ENCODE measurements around the gene EIF1. TPM values are rescaled to one million over a fixed set of nuclear protein-coding genes. Genes with fewer than 3 reads are reported as not detected.

The EIF1 gene
- total RNA-seq, 1 experiment from 2014 or later, result 1,082 TPM

DNA sequence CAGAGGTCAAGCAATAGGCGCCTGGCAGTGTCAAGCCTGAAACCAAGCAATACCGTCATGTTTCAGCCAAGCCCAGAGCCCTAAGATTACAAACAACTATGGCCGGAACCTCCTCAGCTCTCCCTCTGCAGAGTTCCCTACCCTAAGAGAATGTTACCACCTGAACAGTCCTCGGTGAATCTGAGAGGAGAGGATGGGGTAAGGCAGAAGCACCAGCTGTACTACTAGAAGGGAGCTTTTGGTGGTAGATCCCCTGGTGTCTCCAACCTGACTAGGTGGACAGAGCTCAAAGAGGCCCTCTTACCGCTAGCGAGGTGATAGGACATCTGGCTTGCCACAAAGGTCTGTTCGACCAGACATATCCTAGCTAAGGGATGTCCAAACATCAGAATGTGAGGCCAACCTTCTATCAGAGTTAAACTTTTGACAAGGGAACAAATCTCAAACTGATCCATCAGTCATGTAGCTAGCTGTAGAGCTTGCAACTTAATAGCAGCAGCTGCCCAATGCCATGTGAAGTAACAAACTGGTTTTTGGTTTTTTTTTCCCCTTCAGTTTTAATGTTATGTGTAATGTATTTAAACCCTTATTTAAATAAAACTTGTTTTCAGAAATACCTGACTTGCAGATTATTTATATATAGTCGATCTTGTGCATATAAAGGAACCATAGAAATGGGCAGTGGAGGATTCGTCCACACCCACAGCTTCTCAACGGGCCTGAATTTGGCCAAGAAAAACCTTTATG lies 2.5 kb downstream of the EIF1 start:
- H3K9ac ChIP-seq (ENCODE audit: low read length), result no peak overlapping the region
- RAD21 ChIA-PET (ENCODE audit: low non-redundant PET in 1 of 2, low total read pairs in 2 of 2, uncharacterized antibody in 2 of 2, unreplicated experiment in 2 of 2), result no interaction called here
- no peak for ATAC-seq

DNA sequence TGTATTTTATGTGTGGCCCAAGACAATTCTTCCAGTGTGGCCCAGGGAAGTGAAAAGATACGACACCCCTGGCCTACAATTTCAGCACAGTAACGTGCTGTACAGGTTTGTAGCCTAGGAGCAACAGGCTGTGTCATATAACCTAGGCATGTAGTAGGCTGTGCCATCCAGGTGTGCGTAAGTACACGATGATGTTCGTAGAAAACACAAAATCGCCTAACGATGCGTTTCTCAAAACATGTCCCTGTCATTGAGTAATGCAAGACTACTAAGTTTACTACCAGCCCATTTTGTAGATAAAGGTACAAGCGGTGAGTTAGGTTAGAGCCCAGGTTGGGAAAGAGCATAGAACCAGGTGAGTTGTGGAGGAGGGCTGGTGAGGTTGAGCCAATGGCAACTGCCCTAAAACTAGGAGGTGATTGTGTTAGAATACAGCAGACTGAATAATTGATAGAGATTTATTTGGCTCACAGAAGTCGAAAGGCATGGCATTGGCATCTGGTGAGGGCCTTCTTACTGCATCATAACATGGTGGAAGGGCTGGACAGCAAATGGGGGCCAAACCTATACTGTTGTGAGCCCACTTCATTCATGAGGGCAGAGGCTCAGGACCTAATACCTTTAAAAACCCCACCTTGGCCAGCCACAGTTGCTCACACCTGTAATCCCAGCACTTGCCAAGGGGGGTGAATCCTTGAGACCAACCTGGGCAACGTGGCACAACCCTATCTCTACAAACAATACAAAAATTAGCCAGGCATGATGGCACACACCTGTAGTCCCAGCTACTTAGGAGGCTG lies 4.2 kb downstream of the EIF1 start:
- no peak overlapping the region for H3K27ac ChIP-seq (ENCODE audit: low read depth, low read length)
- DNase-seq (ENCODE audit: low read depth, low spot score) (no peak), ATAC-seq (no peak)
- no peaks in the 10 kb centered on the region for H3K9me3 ChIP-seq (ENCODE audit: control insufficient read depth in 1 of 2, insufficient read depth in 1 of 2, low read depth in 1 of 2, low read length in 2 of 2)
- ChIA-PET RAD21 (ENCODE audit: low non-redundant PET in 1 of 2, low total read pairs in 2 of 2, uncharacterized antibody in 2 of 2, unreplicated experiment in 2 of 2) (no interaction called here), POLR2A (interaction anchor here (1.4 to 2.5 kb wide), 4 partner anchors 11 to 1077 kb away, joined by 3 to 17 read pairs (median 6); no protein-coding TSS in a partner anchor), CTCF (no interaction called here)
- H3K4me2 ChIP-seq (ENCODE audit: low read length), result no peak overlapping the region
- TF ChIP-seq JUND (IDR thresholded peaks at IDR 0.05) (no peak; the same call in none of the 2 replicates), POLR2AphosphoS5 (IDR thresholded peaks at IDR 0.05; ENCODE audit: low read depth, low read length) (peak; percentile 14; the same call in 1 of the 2 replicates)
- H4K20me1 ChIP-seq (ENCODE audit: insufficient read depth), result peaks cover 21% of the 10 kb centered on the region
- no peak overlapping the region for H2AFZ ChIP-seq (ENCODE audit: low read depth, low read length, poor library complexity, severe bottlenecking)
- H3K9ac ChIP-seq (ENCODE audit: low read length), result no peak overlapping the region
- no TSS peak for BruUV-seq (replicated peaks)
- peaks cover 6 to 12% of the 10 kb centered on the region in 2 experiments for H3K4me1 ChIP-seq (ENCODE audit: control insufficient read depth in 1 of 2, insufficient read depth in 2 of 2, low read length in 2 of 2)
- intact Hi-C loops (cut with micrococcal nuclease), result no loop called here
- H3K27me3 ChIP-seq (ENCODE audit: insufficient read depth, low read length), result no peaks in the 10 kb centered on the region
- no peak overlapping the region for H3K4me3 ChIP-seq (replicated peaks in 1 of 2; ENCODE audit: low read depth in 1 of 2, low read length in 2 of 2)
- H3K36me3 ChIP-seq (ENCODE audit: control insufficient read depth in 1 of 2, insufficient read depth in 2 of 2, low read length in 2 of 2), result peaks cover 30 to 41% of the 10 kb centered on the region in 2 experiments
- H3K9me2 ChIP-seq (ENCODE audit: insufficient read depth), result no peaks in the 10 kb centered on the region
- H3K79me2 ChIP-seq (ENCODE audit: insufficient read depth, low read length), result peaks cover 28% of the 10 kb centered on the region

More for the DNA sequence above, 2.5 kb downstream of the EIF1 start:
- H3K27ac ChIP-seq (ENCODE audit: low read depth, low read length), result 0 out of 2 replicates have a peak overlapping the region, but pooled peaks have one; percentile 7
- no peak overlapping the region for H3K4me3 ChIP-seq (replicated peaks in 1 of 2; ENCODE audit: low read depth in 1 of 2, low read length in 2 of 2)
- CTCF ChIA-PET, result interaction anchor here (0.8 to 1.3 kb wide), 2 partner anchors 26 to 142 kb away, joined by 3 read pairs; no protein-coding TSS in a partner anchor
- no peaks in the 10 kb centered on the region for H3K9me3 ChIP-seq (ENCODE audit: control insufficient read depth in 1 of 2, insufficient read depth in 1 of 2, low read depth in 1 of 2, low read length in 2 of 2)
- peaks cover 10 to 17% of the 10 kb centered on the region in 2 experiments for H3K4me1 ChIP-seq (ENCODE audit: control insufficient read depth in 1 of 2, insufficient read depth in 2 of 2, low read length in 2 of 2)
- no TSS peak for BruUV-seq (replicated peaks)
- H3K9me2 ChIP-seq (ENCODE audit: insufficient read depth), result no peaks in the 10 kb centered on the region
- POLR2A ChIA-PET, result interaction anchor here (0.6 to 4.1 kb wide), 8 partner anchors 11 to 1249 kb away, joined by 3 to 32 read pairs (median 4); no protein-coding TSS in a partner anchor
- peak; percentile 15; the same call in 1 of the 2 replicates for TF ChIP-seq JUND (IDR thresholded peaks at IDR 0.05)
- TF ChIP-seq SIN3A (IDR thresholded peaks at IDR 0.05; ENCODE audit: low read depth), result 0 out of 2 replicates have a peak, but pooled peaks have one; percentile 24
- TF ChIP-seq POLR2AphosphoS5 (IDR thresholded peaks at IDR 0.05; ENCODE audit: low read depth, low read length), result peak; percentile 68; the same call in 1 of the 2 replicates
- no peak for TF ChIP-seq RAD21 (IDR thresholded peaks at IDR 0.05; ENCODE audit: low read depth)
- no peaks in the 10 kb centered on the region for H3K27me3 ChIP-seq (ENCODE audit: insufficient read depth, low read length)
- H3K36me3 ChIP-seq (ENCODE audit: control insufficient read depth in 1 of 2, insufficient read depth in 2 of 2, low read length in 2 of 2), result peaks cover 30 to 41% of the 10 kb centered on the region in 2 experiments
- no peak for DNase-seq (ENCODE audit: low read depth, low spot score)
- peaks cover 21% of the 10 kb centered on the region for H4K20me1 ChIP-seq (ENCODE audit: insufficient read depth)
- peaks cover 28% of the 10 kb centered on the region for H3K79me2 ChIP-seq (ENCODE audit: insufficient read depth, low read length)
- no peak overlapping the region for H3K4me2 ChIP-seq (ENCODE audit: low read length)
- intact Hi-C loops (cut with micrococcal nuclease), result no loop called here
- no peak overlapping the region for H2AFZ ChIP-seq (ENCODE audit: low read depth, low read length, poor library complexity, severe bottlenecking)

Measured in HCT116 (cell line).